ENCODE results near the gene CBX4. TPM values are rescaled to one million over a fixed set of nuclear protein-coding genes. Genes with fewer than 3 reads are reported as not detected.
A peak's percentile ranks its signal among the peaks of the same experiment; 100 is the strongest.

CBX4 gene
- total RNA-seq, 2 donors from 2014 or later, result 22.8 to 24.3 TPM

- H3K27me3 ChIP-seq, result peaks cover 0 to 17% of the 10 kb centered on the region in 2 donors
- H3K27ac ChIP-seq, result peak overlapping the region; percentile 77 to 88
- DNase-seq (ENCODE audit: low spot score), result no peak
- H3K36me3 ChIP-seq, result no peaks in the 10 kb centered on the region
- H3K9me3 ChIP-seq, result no peaks in the 10 kb centered on the region
- H3K4me1 ChIP-seq, result peaks cover 0 to 36% of the 10 kb centered on the region in 2 donors
- H3K4me3 ChIP-seq, result no peak overlapping the region
- TF ChIP-seq, protein P1, sequence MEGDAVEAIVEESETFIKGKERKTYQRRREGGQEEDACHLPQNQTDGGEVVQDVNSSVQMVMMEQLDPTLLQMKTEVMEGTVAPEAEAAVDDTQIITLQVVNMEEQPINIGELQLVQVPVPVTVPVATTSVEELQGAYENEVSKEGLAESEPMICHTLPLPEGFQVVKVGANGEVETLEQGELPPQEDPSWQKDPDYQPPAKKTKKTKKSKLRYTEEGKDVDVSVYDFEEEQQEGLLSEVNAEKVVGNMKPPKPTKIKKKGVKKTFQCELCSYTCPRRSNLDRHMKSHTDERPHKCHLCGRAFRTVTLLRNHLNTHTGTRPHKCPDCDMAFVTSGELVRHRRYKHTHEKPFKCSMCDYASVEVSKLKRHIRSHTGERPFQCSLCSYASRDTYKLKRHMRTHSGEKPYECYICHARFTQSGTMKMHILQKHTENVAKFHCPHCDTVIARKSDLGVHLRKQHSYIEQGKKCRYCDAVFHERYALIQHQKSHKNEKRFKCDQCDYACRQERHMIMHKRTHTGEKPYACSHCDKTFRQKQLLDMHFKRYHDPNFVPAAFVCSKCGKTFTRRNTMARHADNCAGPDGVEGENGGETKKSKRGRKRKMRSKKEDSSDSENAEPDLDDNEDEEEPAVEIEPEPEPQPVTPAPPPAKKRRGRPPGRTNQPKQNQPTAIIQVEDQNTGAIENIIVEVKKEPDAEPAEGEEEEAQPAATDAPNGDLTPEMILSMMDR (IDR thresholded peaks at IDR 0.05), result no peak
Observed at GRCh38 chr17:79819534-79820276, 19.5 kb downstream of the CBX4 start.

DNA sequence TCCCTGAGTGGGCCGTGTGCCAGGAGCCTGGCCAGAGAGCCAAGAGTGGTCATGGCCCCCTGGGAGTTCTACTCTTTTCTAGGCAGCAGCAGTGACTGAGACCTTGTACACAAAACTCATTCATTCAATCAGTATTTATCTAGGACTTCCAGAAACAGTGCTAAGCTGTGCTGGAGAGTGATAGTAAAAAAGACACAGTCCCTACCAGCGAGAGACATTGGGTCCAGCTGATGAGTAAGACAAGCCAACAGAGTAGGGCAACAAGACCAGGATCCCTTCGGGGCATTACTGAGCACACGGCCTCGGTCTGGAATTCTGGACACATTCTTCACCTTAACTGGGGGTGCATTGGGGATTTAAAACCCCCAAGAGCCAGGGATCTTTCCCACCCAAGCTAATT, 20.2 kb downstream of the CBX4 start:
- no peak for DNase-seq (ENCODE audit: low spot score)
- Histone ChIP-seq H3K4me1 (peaks cover 0 to 42% of the 10 kb centered on the region in 2 donors), H3K9me3 (no peaks in the 10 kb centered on the region), H3K4me3 (no peak overlapping the region), H3K27ac (peak overlapping the region; percentile 77 to 88), H3K36me3 (no peaks in the 10 kb centered on the region), H3K27me3 (peaks cover 1 to 24% of the 10 kb centered on the region in 2 donors)
- TF ChIP-seq, protein P1 (IDR thresholded peaks at IDR 0.05), result no peak

DNA sequence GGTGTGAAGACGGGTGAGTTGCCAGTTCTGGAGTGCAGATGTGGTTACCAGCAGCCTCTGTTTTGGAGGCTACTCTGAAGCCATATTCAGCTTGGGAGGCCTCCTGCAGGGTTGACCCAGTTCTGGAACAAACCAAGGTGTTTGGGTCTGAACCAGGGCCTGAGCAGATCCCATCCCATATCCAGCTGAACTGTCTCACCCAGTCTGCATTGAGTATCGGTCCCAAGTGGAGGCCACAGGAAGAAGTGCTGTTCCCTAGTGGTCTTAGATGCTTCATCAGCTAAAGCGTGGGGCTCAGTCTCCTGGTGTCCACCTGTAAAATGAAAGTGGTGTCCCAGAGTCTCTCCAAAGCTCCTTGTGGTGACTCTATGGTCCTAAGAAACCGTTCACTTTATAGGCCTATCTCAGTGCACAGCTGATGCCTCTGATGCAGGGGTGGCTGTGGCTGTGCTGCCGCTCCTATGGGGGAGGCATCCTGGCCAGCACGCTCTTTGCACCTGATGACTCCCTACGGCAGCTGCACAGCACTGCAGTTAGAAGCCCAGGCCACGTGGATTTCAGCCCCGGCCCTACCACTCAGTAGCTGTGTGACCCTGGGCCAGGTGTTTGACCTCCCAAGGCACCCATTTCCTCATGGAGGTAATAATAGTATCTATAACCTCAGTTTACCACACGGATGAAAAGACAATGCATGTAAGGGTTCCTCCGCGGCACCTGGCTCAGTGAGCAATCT, 21.0 kb downstream of the CBX4 start:
- Histone ChIP-seq H3K9me3 (no peaks in the 10 kb centered on the region), H3K27me3 (peaks cover 5 to 28% of the 10 kb centered on the region in 2 donors), H3K36me3 (no peaks in the 10 kb centered on the region), H3K27ac (peak overlapping the region; percentile 77 to 88), H3K4me1 (peaks cover 0 to 47% of the 10 kb centered on the region in 2 donors), H3K4me3 (no peak overlapping the region)
- no peak for DNase-seq (ENCODE audit: low spot score)
- TF ChIP-seq, protein P1 (IDR thresholded peaks at IDR 0.05), result no peak

DNA sequence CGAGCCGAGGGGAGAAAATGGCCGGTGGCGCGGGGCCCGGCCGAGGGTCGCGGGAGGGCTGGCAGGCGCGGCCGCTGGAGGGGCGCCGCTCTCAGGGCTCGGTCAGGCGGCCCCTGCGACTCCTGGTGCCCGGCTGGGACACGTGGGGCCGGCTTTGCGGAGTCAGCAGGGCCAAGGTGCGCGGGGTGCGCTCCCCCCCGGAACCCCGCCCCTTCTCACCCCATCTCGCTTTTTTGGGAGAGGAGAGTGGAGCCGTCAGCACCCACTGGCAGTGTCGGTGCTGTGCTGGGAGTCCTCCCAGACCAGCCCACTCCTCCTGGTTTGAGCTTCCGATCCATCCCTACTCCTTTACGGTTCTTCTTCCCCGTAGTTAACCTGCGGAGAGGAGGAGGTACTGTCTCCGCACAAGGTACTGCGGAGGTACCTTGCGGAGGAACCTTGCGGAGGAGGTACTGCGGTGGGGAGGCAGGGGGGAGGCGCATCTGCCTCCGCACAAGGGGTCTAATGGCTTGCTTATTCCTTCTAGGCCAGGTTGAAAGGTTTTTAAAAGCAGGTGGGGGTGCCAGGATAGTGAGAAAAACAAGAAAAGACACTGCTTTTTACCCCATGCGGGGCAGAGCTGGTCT, 23.3 kb downstream of the CBX4 start:
- peaks cover 0 to 59% of the 10 kb centered on the region in 2 donors for H3K4me1 ChIP-seq
- H3K27ac ChIP-seq, result no peak overlapping the region
- no peaks in the 10 kb centered on the region for H3K36me3 ChIP-seq
- DNase-seq (ENCODE audit: low spot score), result no peak
- H3K27me3 ChIP-seq, result peaks cover 16 to 48% of the 10 kb centered on the region in 2 donors
- H3K4me3 ChIP-seq, result no peak overlapping the region
- no peaks in the 10 kb centered on the region for H3K9me3 ChIP-seq
- TF ChIP-seq, protein P1 (IDR thresholded peaks at IDR 0.05), result no peak

DNA sequence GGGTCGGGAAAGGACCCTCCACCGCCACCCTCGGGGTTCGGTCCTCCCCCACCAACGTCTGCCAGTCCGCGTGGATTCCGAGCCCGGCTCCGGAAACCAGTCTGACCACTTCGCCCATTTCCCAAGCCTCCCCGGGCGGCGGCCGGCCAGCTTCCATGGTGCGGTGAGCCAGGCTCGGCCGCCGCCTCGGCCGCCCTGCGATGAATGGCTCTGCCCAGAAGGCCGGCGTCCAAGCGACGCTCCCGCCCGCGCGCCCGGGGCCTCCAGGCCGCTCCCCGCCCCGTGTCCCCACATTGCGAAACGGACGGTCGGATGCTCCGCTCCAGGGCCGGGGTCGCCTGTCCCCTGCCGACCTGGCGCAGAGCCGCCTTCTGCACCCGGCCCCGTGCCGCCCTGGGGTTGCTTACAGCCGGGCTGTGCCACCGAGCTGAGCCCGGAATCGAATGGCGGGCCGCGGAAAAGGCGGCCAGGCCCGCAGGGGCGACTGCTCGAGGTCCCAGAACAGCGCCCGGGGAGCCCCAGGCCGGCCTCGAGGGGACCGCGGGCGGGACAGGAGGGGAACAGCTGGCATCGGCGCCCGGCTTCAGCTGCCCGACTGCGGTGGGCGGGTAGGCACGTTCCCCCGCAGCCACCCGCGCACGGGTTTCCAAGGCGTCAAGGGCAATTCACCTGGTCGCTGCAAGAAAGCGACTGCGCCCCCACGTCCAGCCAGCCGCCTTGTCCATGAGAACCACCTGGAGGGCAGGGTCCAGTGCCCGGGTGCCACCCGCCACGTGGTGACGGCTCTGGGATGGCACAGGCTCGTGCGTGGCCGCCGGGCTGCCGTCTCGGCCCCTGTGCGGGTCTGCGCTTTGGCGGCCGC, 24.0 kb downstream of the CBX4 start:
- DNase-seq (ENCODE audit: low spot score), result no peak
- Histone ChIP-seq H3K27ac (no peak overlapping the region), H3K36me3 (no peaks in the 10 kb centered on the region), H3K4me3 (peak overlapping the region in 1 of 2 donors; percentile 34), H3K9me3 (no peaks in the 10 kb centered on the region), H3K4me1 (peaks cover 0 to 61% of the 10 kb centered on the region in 2 donors), H3K27me3 (peaks cover 16 to 55% of the 10 kb centered on the region in 2 donors)
- TF ChIP-seq, protein P1 (IDR thresholded peaks at IDR 0.05), result no peak

Measured in right atrium auricular region (tissue), 2 donors.